DMS53 (cell line): Measurements from ENCODE around the gene PLCZ1.
"Not testable (repeated sequence)": the region's sequence is repeated elsewhere in the genome, so short reads cannot be mapped to it uniquely, and the experiment has no call there.

Experiments used
- DNase-seq: peaks from one replicate; lab custom pipeline; 2025; lab: John Stamatoyannopoulos, UW

PLCZ1 gene

GRCh38 chr12:18700271-18700670 is 37.5 kb downstream of the PLCZ1 start:
- DNase-seq = no peak

- peak; percentile 46 for DNase-seq
These were observed 40.7 kb downstream of the PLCZ1 start for GRCh38 chr12:18696971-18697602.

GRCh38 chr12:18693986-18694385 is 43.8 kb downstream of the PLCZ1 start:
- DNase-seq = not testable (repeated sequence)

GRCh38 chr12:18690653-18691052 is 47.2 kb downstream of the PLCZ1 start:
- DNase-seq = peak; percentile 71

- peak; percentile 53 for DNase-seq
These were observed 48.0 kb downstream of the PLCZ1 start for GRCh38 chr12:18689771-18690170.

- no peak for DNase-seq
These were observed 53.4 kb downstream of the PLCZ1 start for GRCh38 chr12:18684430-18684829.

GRCh38 chr12:18683327-18684013 is 54.3 kb downstream of the PLCZ1 start:
- peak; percentile 52 for DNase-seq

- no peak for DNase-seq
These were observed 56.0 kb downstream of the PLCZ1 start for GRCh38 chr12:18681818-18682217.

GRCh38 chr12:18676996-18677588 is 60.7 kb downstream of the PLCZ1 start:
- no peak for DNase-seq

GRCh38 chr12:18676141-18676540 is 61.7 kb downstream of the PLCZ1 start:
- peak; percentile 55 for DNase-seq

- peak; percentile 26 for DNase-seq
These were observed 79.0 kb downstream of the PLCZ1 start for GRCh38 chr12:18658829-18659228.

- no peak for DNase-seq
These were observed 79.6 kb downstream of the PLCZ1 start for GRCh38 chr12:18658179-18658578.

GRCh38 chr12:18655351-18655750 is 82.5 kb downstream of the PLCZ1 start:
- DNase-seq = no peak

GRCh38 chr12:18653465-18653864 is 84.3 kb downstream of the PLCZ1 start:
- DNase-seq = peak; percentile 70

GRCh38 chr12:18652596-18652995 is 85.2 kb downstream of the PLCZ1 start:
- no peak for DNase-seq

- no peak for DNase-seq
These were observed 86.3 kb downstream of the PLCZ1 start for GRCh38 chr12:18651525-18651924.

- no peak for DNase-seq
These were observed 91.4 kb downstream of the PLCZ1 start for GRCh38 chr12:18646286-18646890.

GRCh38 chr12:18644564-18644963 is 93.2 kb downstream of the PLCZ1 start:
- no peak for DNase-seq

- DNase-seq = no peak
These were observed 94.1 kb downstream of the PLCZ1 start for GRCh38 chr12:18643681-18644080.

- no peak for DNase-seq
These were observed 97.4 kb downstream of the PLCZ1 start for GRCh38 chr12:18640321-18640955.

GRCh38 chr12:18634382-18634781 is 103.4 kb downstream of the PLCZ1 start:
- no peak for DNase-seq
